ENCODE measurements around the gene SYT3. TPM values are rescaled to one million over a fixed set of nuclear protein-coding genes. Genes with fewer than 3 reads are reported as not detected.
"Not testable (repeated sequence)": the region's sequence is repeated elsewhere in the genome, so short reads cannot be mapped to it uniquely, and the experiment has no call there.

SYT3 gene
- total RNA-seq, 4 donors from 2014 or later: 0.29 to 0.49 (median 0.42) TPM; not detected in 1

GRCh38 chr19:50602935-50603334, 36.7 kb downstream of the SYT3 start:
- no peak for TF ChIP-seq CTCF (IDR thresholded peaks at IDR 0.05)
- TF ChIP-seq POLR2A (IDR thresholded peaks at IDR 0.05): no peak
- 89 to 92% methylated on average over 4 of the region's 4 CpGs for WGBS, 2 donors
- no peak overlapping the region for H3K4me3 ChIP-seq (ENCODE audit: low read depth, poor library complexity, severe bottlenecking)
- intact Hi-C loops (cut with DNase I; ENCODE audit: low total_unique reads): no loop called here
- no peak for DNase-seq (ENCODE audit: low spot score in 2 of 2)

GRCh38 chr19:50602496-50602895, 37.2 kb downstream of the SYT3 start:
- H3K4me3 ChIP-seq (ENCODE audit: low read depth, poor library complexity, severe bottlenecking): no peak overlapping the region
- TF ChIP-seq POLR2A (IDR thresholded peaks at IDR 0.05) (no peak), CTCF (IDR thresholded peaks at IDR 0.05) (no peak)
- DNase-seq (ENCODE audit: low spot score in 2 of 2): peak in 1 of 2 donors; percentile 68
- 80 to 85% methylated on average over 6 of the region's 6 CpGs for WGBS, 2 donors
- intact Hi-C loops (cut with DNase I; ENCODE audit: low total_unique reads): no loop called here

- TF ChIP-seq CTCF (IDR thresholded peaks at IDR 0.05) (no peak), POLR2A (IDR thresholded peaks at IDR 0.05) (no peak)
- intact Hi-C loops (cut with DNase I; ENCODE audit: low total_unique reads): no loop called here
- H3K4me3 ChIP-seq (ENCODE audit: low read depth, poor library complexity, severe bottlenecking): no peak overlapping the region
- DNase-seq (ENCODE audit: low spot score in 2 of 2): peak in 1 of 2 donors; percentile 45
- 78 to 84% methylated on average over 5 of the region's 5 CpGs for whole genome bisulfite sequencing, 2 donors
Observed at GRCh38 chr19:50602089-50602422, 37.6 kb downstream of the SYT3 start.

- H3K4me3 ChIP-seq (ENCODE audit: low read depth, poor library complexity, severe bottlenecking): no peak overlapping the region
- peak in 1 of 2 donors; percentile 25 for DNase-seq (ENCODE audit: low spot score in 2 of 2)
- WGBS, 2 donors: 67 to 78% methylated on average over 11 of the region's 11 CpGs
- intact Hi-C loops (cut with DNase I; ENCODE audit: low total_unique reads): no loop called here
- no peak for TF ChIP-seq CTCF (IDR thresholded peaks at IDR 0.05)
- no peak for TF ChIP-seq POLR2A (IDR thresholded peaks at IDR 0.05)
Observed at GRCh38 chr19:50601407-50602088, 38.1 kb downstream of the SYT3 start.

- no peak overlapping the region for H3K4me3 ChIP-seq (ENCODE audit: low read depth, poor library complexity, severe bottlenecking)
- TF ChIP-seq CTCF (IDR thresholded peaks at IDR 0.05): no peak
- 84 to 86% methylated on average over 9 of the region's 9 CpGs for WGBS, 2 donors
- intact Hi-C loops (cut with DNase I; ENCODE audit: low total_unique reads): loop anchor here (5.0 kb wide), 1 partner anchor 273 kb away; the partner anchor contains the start of gene KLK2
- peak in 1 of 2 donors; percentile 68 for DNase-seq (ENCODE audit: low spot score in 2 of 2)
Observed at GRCh38 chr19:50599427-50599826, 40.3 kb downstream of the SYT3 start.

GRCh38 chr19:50590191-50590590, 49.5 kb downstream of the SYT3 start:
- no peak overlapping the region for H3K4me3 ChIP-seq (ENCODE audit: low read depth, poor library complexity, severe bottlenecking)
- TF ChIP-seq CTCF (IDR thresholded peaks at IDR 0.05) (no peak), POLR2A (IDR thresholded peaks at IDR 0.05) (no peak)
- intact Hi-C loops (cut with DNase I; ENCODE audit: low total_unique reads): no loop called here
- 53 to 70% methylated on average over 3 of the region's 3 CpGs for WGBS, 2 donors
- no peak for DNase-seq (ENCODE audit: low spot score in 2 of 2)

GRCh38 chr19:50581795-50582660, 57.7 kb downstream of the SYT3 start:
- H3K4me3 ChIP-seq (ENCODE audit: low read depth, poor library complexity, severe bottlenecking); intact Hi-C loops (cut with DNase I; ENCODE audit: low total_unique reads); DNase-seq (ENCODE audit: low spot score in 2 of 2): not testable (repeated sequence)
- 83% methylated on average over 21 to 24 of the region's 24 CpGs for WGBS, 2 donors

All from lower leg skin (tissue), 4 donors.